HCT116 (cell line): Measurements from ENCODE around the gene FRMD4A. TPM values are rescaled to one million over a fixed set of nuclear protein-coding genes. Genes with fewer than 3 reads are reported as not detected.

Experiments
- ATAC-seq: fragments of 200-7000 bp; cut with Tn5 transposase; 2 replicates; pipeline ENCODE4 v1.9.1; 2020; ENCODE audit warnings: mild to moderate bottlenecking, moderate library complexity
- BruUV-seq: library from RNA; stranded (reverse); fragments of 400-500 nt; replicated peaks from 2 replicates; lab custom pipeline; 2021; lab: Mats Ljungman, UMichigan
- CTCF ChIA-PET: fragments of 300-600 bp; sonication (Branson Sonifier 250); formaldehyde crosslinking; loops from one replicate; lab custom pipeline; 2021; ENCODE audit warnings: antibody characterized with exemption; lab: Charles Lee
- POLR2A ChIA-PET: fragments of 300-600, 350-600 bp; sonication (Branson Sonifier 250); formaldehyde crosslinking; loops from one replicate; lab custom pipeline; 2021; ENCODE audit warnings: antibody characterized with exemption; lab: Charles Lee
- RAD21 ChIA-PET, 2 experiments: fragments of 300-600 bp; sonication (Branson Sonifier 250); formaldehyde crosslinking; loops; one replicate each; lab custom pipeline; 2023; ENCODE audit warnings: low total read pairs in 2 of 2; ENCODE audit not compliant: uncharacterized antibody in 2 of 2, unreplicated experiment in 2 of 2, low non-redundant PET in 1 of 2; lab: Charles Lee
- DNase-seq: peaks from one replicate; pipeline ENCODE4 v3.0.0-alpha.2; 2010; ENCODE audit warnings: low read depth, low spot score
- H2AFZ ChIP-seq: fragments of 200-600 bp; shearing (Covaris generic), sonication (generic); 2 replicates; pipeline ENCODE4 v1.6.1; 2017; ENCODE audit warnings: low read depth, mixed run types, mixed read lengths, antibody characterized with exemption, low read length; ENCODE audit not compliant: poor library complexity, severe bottlenecking
- H3K27ac ChIP-seq: 2 replicates; pipeline ENCODE4 v1.5.1; 2012; ENCODE audit warnings: low read depth, low read length
- H3K27me3 ChIP-seq: fragments of 200-600 bp; sonication (generic); 2 replicates; pipeline ENCODE4 v1.6.1; 2016; ENCODE audit warnings: mixed run types, low read length, mixed read lengths; ENCODE audit not compliant: insufficient read depth
- H3K36me3 ChIP-seq, 2 experiments: fragments of 200-500 bp in 1 of 2; fragments of 200-600 bp in 1 of 2; sonication (Bioruptor generic) in 1 of 2; sonication (generic) in 1 of 2; 2 replicates each; pipeline versions ENCODE4 v1.5.1 to v1.6.1; 2014 to 2016; ENCODE audit warnings: low read length in 2 of 2, inconsistent platforms in 1 of 2, mixed read lengths in 1 of 2, mixed run types in 1 of 2; ENCODE audit not compliant: insufficient read depth in 2 of 2, control insufficient read depth in 1 of 2
- H3K4me1 ChIP-seq, 2 experiments: fragments of 200-600 bp in 1 of 2; sonication (generic) in 1 of 2; 2 replicates each; pipeline versions ENCODE4 v1.5.1 to v1.6.1; 2012 to 2017; ENCODE audit warnings: low read length in 2 of 2, inconsistent platforms in 1 of 2, mild to moderate bottlenecking in 1 of 2, mixed read lengths in 1 of 2, mixed run types in 1 of 2, moderate library complexity in 1 of 2; ENCODE audit not compliant: insufficient read depth in 2 of 2, control insufficient read depth in 1 of 2
- H3K4me2 ChIP-seq: fragments of 200-600 bp; sonication (generic); 2 replicates; pipeline ENCODE4 v1.6.1; 2017; ENCODE audit warnings: mixed run types, low read length, mixed read lengths
- H3K4me3 ChIP-seq, 2 experiments: fragments of 200-600 bp in 1 of 2; sonication (generic) in 1 of 2; replicated peaks in 1 of 2; 2 replicates each; pipeline ENCODE4 v1.5.1; 2011 to 2016; ENCODE audit warnings: low read length in 2 of 2, control low read depth in 1 of 2, low read depth in 1 of 2, mild to moderate bottlenecking in 1 of 2, mixed read lengths in 1 of 2, mixed run types in 1 of 2
- H3K79me2 ChIP-seq: fragments of 200-600 bp; sonication (generic); 2 replicates; pipeline ENCODE4 v1.6.1; 2017; ENCODE audit warnings: mild to moderate bottlenecking, mixed run types, low read length, moderate library complexity, mixed read lengths; ENCODE audit not compliant: insufficient read depth
- H3K9ac ChIP-seq: fragments of 200-600 bp; sonication (generic); 2 replicates; pipeline ENCODE4 v1.6.1; 2016; ENCODE audit warnings: low read length, mixed read lengths
- H3K9me2 ChIP-seq: fragments of 200-600 bp; sonication (generic), shearing (Covaris generic); 2 replicates; pipeline ENCODE4 v1.6.1; 2017; ENCODE audit warnings: mixed run types, mild to moderate bottlenecking, moderate library complexity; ENCODE audit not compliant: insufficient read depth
- H3K9me3 ChIP-seq, 2 experiments: fragments of 200-500 bp in 1 of 2; fragments of 200-600 bp in 1 of 2; sonication (Bioruptor generic) in 1 of 2; sonication (generic) in 1 of 2; 2 replicates each; pipeline ENCODE4 v1.6.1; 2014 to 2017; ENCODE audit warnings: low read length in 2 of 2, mixed read lengths in 2 of 2, inconsistent platforms in 1 of 2, low read depth in 1 of 2, mild to moderate bottlenecking in 1 of 2, mixed run types in 1 of 2, moderate library complexity in 1 of 2; ENCODE audit not compliant: control insufficient read depth in 1 of 2, insufficient read depth in 1 of 2
- H4K20me1 ChIP-seq: fragments of 200-600 bp; sonication (generic), shearing (Covaris generic); 2 replicates; pipeline ENCODE4 v1.6.1; 2017; ENCODE audit warnings: mixed run types, mild to moderate bottlenecking, moderate library complexity; ENCODE audit not compliant: insufficient read depth
- ATF3 ChIP-seq: IDR thresholded peaks from 2 replicates; pipeline ENCODE4 v1.6.1; 2012
- CBX3 ChIP-seq: IDR thresholded peaks from 2 replicates; pipeline ENCODE4 v1.6.1; 2012; ENCODE audit warnings: low read depth
- CEBPB ChIP-seq: IDR thresholded peaks from 2 replicates; pipeline ENCODE4 v1.6.1; 2012; ENCODE audit warnings: low read depth
- CTCF ChIP-seq, 3 experiments: fragments of 200-600 bp in 1 of 3; sonication (generic) in 1 of 3; IDR thresholded peaks in 2 of 3; conservative IDR thresholded peaks in 1 of 3; 2 replicates each; pipeline ENCODE4 v1.5.1; 2012 to 2017; ENCODE audit warnings: low read depth in 2 of 3, low read length in 2 of 3, antibody characterized with exemption in 1 of 3, borderline replicate concordance in 1 of 3, control low read depth in 1 of 3, mild to moderate bottlenecking in 1 of 3, mixed read lengths in 1 of 3, mixed run types in 1 of 3, moderate library complexity in 1 of 3; ENCODE audit not compliant: insufficient read depth in 1 of 3
- EGR1 ChIP-seq: IDR thresholded peaks from 2 replicates; pipeline ENCODE4 v1.6.1; 2012; ENCODE audit warnings: low read depth
- EZH2 ChIP-seq: fragments of 200-600 bp; sonication (generic); IDR thresholded peaks from 2 replicates; pipeline ENCODE4 v1.6.1; 2017; ENCODE audit warnings: antibody characterized with exemption, mixed run types
- EZH2phosphoT487 ChIP-seq: fragments of 200-600 bp; IDR thresholded peaks from 2 replicates; pipeline ENCODE4 v1.6.1; 2018; ENCODE audit warnings: antibody characterized with exemption, borderline replicate concordance
- FOSL1 ChIP-seq: IDR thresholded peaks from 2 replicates; pipeline ENCODE4 v1.6.1; 2012; ENCODE audit warnings: low read depth
- JUND ChIP-seq: IDR thresholded peaks from 2 replicates; pipeline ENCODE4 v1.6.1; 2012
- MAX ChIP-seq: IDR thresholded peaks from 2 replicates; pipeline ENCODE4 v1.6.1; 2012
- RAD21 ChIP-seq: IDR thresholded peaks from 2 replicates; pipeline ENCODE4 v1.6.1; 2012; ENCODE audit warnings: low read depth, mild to moderate bottlenecking
- REST ChIP-seq: IDR thresholded peaks from 2 replicates; pipeline ENCODE4 v1.6.1; 2012; ENCODE audit warnings: low read depth
- SIN3A ChIP-seq: IDR thresholded peaks from 2 replicates; pipeline ENCODE4 v1.6.1; 2012; ENCODE audit warnings: low read depth
- SP1 ChIP-seq: IDR thresholded peaks from 2 replicates; pipeline ENCODE4 v1.6.1; 2012; ENCODE audit warnings: low read depth
- YY1 ChIP-seq: IDR thresholded peaks from 2 replicates; pipeline ENCODE4 v1.6.1; 2011; ENCODE audit warnings: low read length, low read depth, moderate library complexity, mild to moderate bottlenecking; ENCODE audit not compliant: insufficient replicate concordance; ENCODE audit errors: extremely low read depth
- ZFX ChIP-seq: fragments of 450-650 bp; IDR thresholded peaks from 2 replicates; pipeline ENCODE4 v1.6.1; 2017
- ZNF274 ChIP-seq: fragments of 200-500 bp; sonication (Bioruptor generic); IDR thresholded peaks from 2 replicates; pipeline ENCODE4 v1.6.1; 2014; ENCODE audit warnings: mild to moderate bottlenecking, low read depth, low read length, inconsistent platforms
- intact Hi-C: fragments of 100-400 bp; cut with micrococcal nuclease; formaldehyde crosslinking; loops from 2 replicates; pipeline ENCODE4 v1.10.0; 2022
- total RNA-seq: library from RNA; stranded (reverse); gene quantifications from one replicate; pipeline ENCODE4 v1.2.1, GENCODE V29; 2021; ENCODE audit not compliant: unreplicated experiment

FRMD4A gene
- total RNA-seq, 1 experiment from 2014 or later: 0.20 TPM

GRCh38 chr10:14056610-14057332 is 274.0 kb downstream of the FRMD4A start:
- POLR2A ChIA-PET: no interaction called here
- intact Hi-C loops: no loop called here
- TF ChIP-seq ATF3: no peak
- no peak for TF ChIP-seq EZH2
- TF ChIP-seq ZFX: no peak
- no peak for TF ChIP-seq CEBPB
- no peak for TF ChIP-seq JUND
- no peak for TF ChIP-seq CBX3
- no peak for TF ChIP-seq RAD21
- no peak for TF ChIP-seq YY1
- no peak for TF ChIP-seq ZNF274
- no peak for TF ChIP-seq CTCF (IDR thresholded peaks at IDR 0.05 in 2 of 3, conservative IDR thresholded peaks at IDR 0.05 in 1 of 3; ENCODE audit: borderline replicate concordance in 1 of 3, insufficient read depth in 1 of 3, low read depth in 2 of 3, low read length in 2 of 3)
- no peak for TF ChIP-seq EZH2phosphoT487
- no peak for TF ChIP-seq EGR1
- no peak for TF ChIP-seq SP1
- TF ChIP-seq SIN3A: no peak
- TF ChIP-seq MAX: no peak
- no peak for TF ChIP-seq REST
- no peak for TF ChIP-seq FOSL1
- no TSS peak for BruUV-seq
- Histone ChIP-seq H3K9ac (no peak overlapping the region), H3K36me3 (no peaks in the 10 kb centered on the region), H2AFZ (no peak overlapping the region), H3K4me1 (no peaks in the 10 kb centered on the region), H4K20me1 (no peaks in the 10 kb centered on the region), H3K79me2 (no peaks in the 10 kb centered on the region), H3K9me3 (no peaks in the 10 kb centered on the region), H3K27ac (no peak overlapping the region), H3K27me3 (peaks cover 10% of the 10 kb centered on the region; the same call in 1 of the 2 replicates), H3K4me2 (no peak overlapping the region), H3K9me2 (no peaks in the 10 kb centered on the region), H3K4me3 (no peak overlapping the region)
- CTCF ChIA-PET: no interaction called here
- ATAC-seq: no peak
- DNase-seq: no peak
- RAD21 ChIA-PET: no interaction called here
